HG02938 (cell line): ENCODE measurements around the gene PRRX1.

Source experiments
- ATAC-seq: cut with Tn5 transposase; IDR thresholded peaks from one replicate; pipeline ENCODE4 v1.9.1; 2021; ENCODE audit warnings: mild to moderate bottlenecking, moderate library complexity; ENCODE audit not compliant: unreplicated experiment

PRRX1 gene

DNA sequence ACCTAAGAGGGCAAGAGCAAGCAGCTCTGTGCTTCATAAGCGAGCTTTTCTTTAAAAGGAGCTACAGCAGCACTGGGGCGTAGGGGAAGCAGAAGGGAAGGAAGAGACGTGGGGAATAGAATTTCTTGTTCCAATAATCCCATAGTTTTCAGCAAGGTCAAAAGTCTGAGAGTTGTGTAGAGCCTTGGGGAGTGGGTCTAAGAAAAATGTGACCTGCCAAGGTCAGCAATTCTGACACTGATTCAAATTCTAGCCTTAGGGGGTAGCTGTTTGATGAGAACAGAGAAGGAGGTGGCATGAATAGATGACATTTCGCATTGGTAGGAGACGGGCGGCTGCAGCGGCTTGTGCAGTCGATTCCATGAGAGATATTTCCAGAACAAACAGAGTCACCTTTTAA lies 22.4 kb downstream of the PRRX1 start:
- ATAC-seq = no peak

DNA sequence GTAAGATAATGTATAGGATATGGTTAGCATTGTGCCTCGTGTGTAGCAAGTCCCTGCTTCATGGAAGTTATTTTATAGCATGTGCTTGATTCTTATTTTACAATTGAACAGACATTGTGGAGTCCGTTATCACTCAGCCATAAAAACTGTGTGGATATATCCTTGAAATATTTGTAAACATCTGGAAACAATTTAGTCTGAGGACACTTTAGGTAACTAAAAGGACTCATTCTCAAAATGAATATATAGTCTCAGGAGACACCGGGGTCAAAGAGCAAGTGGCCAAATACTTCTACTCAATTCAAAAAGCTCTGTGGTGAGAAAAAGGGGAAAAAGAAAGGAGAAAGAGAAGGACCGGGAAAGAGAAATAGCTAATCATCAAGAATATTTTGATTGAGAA lies 23.7 kb downstream of the PRRX1 start:
- ATAC-seq = no peak

DNA sequence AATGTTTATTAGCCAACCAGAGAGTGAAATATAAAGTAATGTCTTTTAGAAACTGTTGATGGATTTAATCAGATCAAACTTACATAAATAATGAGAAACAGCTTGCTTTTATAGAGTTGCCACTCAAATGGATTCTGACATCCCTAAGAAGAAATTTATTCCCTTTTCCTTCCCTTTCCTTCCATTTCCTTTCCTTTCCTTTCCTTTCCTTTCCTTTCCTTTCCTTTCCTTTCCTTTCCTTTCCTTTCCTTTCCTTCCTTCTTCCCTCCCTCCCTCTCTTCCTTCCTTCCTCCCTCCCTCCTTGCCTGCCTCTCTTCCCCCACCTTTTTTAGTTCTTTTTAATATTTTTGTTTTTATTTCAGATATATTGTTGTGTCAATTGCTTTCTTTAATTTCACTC lies 27.3 kb downstream of the PRRX1 start:
- no peak for ATAC-seq

DNA sequence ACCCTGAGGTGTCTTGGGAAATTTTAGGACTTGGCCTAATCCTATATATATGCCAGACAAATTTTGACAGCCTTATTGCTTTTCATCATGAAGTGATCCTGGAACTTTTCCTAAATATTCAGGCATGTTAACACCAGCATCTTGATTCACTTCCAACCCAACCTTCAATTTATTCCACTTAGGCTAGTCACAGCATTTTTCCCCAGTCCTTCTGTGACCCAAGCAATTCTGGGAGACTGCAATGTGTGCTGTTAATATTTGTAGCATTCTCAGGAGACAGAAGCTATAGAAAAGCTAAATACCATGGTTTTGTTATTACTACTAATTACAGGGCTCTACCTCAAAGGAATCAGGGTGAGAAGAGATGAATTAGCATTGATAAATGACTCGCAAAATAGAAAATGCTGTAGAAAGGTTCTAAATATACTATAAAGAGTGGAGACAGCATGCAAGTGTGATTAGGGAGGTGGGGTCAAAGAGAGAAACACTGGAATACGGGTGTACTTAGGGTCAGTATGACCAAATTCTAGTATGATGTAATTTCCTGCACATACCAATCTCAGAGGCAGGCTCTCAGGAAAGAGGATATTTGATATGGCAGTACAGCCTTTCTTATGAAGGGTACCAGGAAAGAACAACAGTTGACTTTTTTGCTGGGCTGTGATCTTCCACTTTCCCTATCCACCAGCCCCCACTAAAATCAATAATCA lies 29.1 kb downstream of the PRRX1 start:
- ATAC-seq = no peak

DNA sequence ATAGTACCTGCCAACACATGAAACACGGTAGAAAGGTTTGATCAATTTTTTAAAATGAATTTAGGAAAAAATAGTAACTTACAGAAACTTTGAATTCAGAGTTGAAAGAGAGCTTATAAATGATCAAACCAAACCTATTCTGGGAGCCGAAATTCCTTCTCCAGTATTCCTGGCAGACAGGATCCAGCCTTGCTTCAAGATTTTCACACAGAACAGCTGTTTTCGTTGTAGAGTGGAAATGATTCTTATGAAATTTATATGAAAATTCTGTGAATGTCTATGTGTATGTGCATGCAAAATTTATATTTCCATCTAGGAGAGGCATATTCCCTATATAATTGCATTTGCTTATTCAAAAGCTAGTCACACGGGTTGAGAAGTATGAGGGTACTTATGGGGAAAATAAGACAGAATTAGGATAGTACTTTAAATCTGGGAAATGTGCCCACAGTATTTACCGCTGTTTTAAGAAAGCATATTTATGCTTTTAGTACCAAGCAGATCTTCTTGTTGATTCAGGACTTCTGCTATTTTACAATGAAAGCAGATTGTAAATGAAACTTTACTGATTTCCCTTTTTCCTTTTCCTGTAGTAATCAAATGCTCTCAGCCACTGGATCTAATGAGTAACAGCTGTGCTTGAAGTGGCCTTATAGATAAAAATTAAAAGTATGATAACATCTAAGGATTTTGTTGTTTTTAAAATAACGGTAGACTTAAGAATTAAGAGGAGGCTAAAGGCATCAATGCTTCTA lies 30.4 kb downstream of the PRRX1 start:
- ATAC-seq = no peak

DNA sequence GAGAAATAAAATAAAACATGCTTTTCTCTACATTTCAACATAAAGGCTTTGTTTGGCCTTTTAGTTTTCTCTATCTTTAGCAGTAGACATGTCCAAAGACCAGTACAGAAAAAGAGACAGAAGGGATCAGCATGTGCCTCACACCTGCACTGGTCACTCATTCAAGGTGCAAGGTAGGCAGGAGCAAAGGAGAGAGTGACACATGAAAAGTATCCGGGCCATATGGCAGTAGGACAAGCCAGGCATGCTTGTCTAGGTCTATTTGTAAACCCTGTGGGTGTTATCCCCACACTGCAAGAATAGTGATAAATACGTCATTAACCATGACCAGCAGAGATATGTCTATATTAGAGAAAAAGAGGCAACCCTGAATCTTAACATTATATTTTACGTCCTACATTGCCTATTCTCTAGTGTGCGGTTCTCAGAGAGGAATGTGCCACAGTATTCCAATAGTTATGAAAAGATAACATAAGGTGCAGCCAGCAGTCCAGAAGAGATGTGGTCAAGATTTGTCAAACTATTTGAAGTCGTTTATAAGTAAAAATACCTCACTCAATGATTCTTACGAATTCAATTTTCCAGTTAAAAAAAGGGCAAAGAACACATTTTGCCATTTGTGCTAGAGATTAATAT lies 32.1 kb downstream of the PRRX1 start:
- no peak for ATAC-seq

DNA sequence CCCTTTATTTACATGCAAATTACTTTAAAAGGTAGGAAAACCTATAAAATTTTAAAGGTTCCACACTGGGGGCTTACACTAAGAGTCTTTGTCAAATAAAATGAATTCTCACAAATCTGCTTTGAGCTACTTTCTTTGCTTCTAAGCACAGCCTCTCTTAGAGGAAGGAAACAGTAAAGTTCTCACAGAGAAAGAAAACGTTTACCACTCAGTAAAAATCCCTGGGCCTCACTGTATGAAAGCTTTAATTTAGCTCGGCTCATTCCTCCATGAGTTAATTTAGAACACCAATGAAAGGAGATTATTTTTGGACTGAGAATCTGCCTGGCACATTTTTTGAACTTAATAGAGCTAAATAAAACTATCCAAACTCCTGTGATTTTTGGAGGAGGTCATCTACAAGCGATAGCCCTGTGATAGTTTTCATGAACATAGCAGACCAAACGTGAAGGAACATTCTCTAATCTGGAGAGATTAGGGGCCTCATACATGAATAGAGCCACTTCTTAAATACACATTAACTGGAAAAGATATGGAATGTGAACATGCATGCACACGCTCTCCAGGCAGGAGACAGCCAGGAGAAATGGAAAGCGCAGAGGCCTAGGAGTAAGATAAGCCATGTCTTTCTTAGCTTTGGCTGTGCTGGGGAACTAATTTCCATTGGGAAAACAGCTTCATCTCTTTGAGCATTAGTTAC lies 32.8 kb downstream of the PRRX1 start:
- no peak for ATAC-seq

DNA sequence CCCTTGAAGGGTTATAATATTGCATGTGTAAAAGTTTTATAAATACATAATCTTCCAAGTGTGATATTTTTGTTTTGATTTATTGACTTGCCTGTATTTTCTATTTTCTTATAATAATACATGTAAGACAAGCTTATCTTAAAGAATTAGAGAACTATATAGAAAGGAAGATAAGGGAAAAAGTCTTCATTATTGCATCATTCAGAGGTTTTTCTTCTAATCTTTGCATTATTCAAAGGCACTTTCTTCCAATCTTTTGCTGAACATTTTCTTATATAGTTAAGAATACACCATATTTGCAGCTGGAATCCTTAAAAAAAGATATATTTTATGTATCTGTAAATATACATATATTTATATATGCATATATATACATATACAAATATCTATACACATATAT lies 33.4 kb downstream of the PRRX1 start:
- ATAC-seq = no peak

DNA sequence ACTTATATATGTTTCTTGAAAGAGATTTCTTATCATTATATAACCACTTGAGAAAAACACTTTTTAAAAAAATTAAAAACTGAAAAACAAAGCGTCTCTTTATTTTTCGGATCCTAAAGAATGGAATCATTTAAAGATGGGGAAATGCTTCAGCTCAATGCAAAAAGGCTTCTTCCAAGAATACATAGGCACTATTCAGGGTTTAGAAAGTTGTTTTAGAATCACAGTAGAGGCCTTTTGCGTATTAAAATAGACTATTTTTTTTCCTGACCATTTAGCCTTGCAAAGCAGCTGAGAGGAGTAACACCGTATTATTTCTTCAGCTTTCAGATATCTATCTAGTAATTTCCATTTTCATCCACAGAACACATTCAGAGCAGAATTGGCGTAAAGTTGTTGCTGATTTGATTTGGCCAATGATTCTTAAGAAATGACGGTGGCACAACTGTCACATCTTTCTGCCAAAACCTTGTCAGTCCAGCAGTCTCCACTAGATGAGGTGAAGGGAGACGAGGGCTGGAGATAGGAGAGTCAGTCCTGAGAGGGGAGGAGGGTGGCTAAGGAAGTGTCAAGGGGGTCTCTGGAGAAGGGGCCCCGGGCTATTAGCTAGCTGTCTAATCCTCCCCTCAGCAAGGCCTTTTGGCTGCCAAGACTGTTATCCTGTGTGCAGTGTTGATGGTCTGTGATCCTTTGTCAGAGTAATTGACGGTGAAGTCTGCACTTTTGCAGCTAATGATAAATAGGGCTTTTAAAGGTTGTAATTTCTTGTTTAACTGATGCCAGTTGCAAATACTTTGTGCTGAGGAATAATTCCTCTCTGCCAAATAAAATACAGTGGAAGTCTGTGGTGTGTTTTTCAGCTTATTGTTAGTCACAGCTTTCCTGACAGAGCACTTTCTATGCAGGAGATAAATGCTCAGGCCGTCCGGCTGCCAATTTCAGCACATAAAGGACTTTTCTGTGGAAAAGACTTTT lies 34.7 kb downstream of the PRRX1 start:
- no peak for ATAC-seq

DNA sequence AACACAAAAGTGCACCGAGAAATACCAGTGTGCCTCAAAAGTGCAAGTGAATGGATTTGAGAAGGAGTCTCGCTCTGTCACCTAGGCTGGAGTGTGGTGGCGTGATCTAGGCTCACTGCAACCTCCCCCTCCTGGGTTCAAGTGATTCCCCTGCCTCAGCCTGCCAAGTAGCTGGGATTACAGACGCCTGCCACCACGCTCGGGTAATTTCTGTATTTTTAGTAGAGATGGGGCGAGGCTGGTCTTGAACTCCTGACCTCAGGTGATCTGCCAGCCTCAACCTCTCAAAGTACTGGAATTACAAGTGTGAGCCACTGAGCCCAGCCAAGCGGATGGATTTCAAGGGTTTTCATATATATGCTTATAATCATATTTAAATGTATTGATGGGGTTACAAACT lies 35.8 kb downstream of the PRRX1 start:
- ATAC-seq = no peak

DNA sequence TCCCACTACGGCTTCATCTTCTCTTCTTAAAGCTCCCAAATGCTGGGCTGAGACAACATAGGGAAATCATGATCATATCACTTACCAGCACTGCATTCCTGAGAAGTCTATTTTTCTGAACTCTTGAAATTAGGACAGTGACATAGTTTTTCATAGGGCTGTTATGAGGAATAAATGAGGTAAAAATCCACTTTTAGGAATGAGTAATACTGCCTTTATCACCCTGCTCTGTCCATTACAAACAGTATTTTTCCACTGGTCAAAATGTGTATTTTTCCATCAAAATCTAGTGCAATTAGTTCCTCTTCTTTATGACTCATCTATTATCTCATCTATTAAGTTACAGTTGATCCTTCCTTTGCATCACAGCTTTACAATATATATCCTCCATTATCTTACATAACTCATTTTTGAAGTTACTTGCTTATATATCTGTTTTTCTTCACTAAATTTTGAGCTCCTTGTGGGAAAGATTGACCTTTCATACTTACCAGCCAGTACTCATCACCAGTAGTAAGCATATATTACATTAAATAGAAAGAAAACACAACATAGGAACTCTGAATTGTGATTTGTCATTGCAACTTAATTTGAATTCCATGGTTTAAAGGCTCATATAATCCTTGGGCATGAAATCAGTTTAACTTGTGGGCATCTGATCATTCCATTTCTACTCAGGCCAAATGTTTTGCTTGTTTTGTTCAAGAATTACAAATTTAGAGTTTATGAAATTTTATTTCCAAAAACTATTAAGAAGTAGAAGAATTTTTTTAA lies 37.1 kb downstream of the PRRX1 start:
- ATAC-seq = no peak

DNA sequence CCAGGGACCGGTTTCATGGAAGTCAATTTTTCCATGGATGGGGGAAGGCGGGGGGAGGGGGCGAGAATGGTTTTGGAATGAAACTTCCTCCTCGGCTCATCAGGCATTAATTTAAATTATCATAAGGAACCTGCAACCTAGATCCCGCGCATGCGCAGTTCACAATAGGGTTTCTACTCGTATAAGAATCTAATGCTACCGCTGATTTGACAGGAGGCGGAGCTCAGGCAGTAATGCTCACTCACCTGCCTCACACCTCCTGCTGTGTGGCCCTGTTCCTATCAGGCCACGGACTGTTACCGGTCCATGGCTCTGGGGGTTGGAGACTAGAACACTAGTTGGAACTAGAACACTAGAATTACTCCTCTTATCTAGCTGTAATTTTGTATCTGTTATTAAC lies 38.0 kb downstream of the PRRX1 start:
- no peak for ATAC-seq

DNA sequence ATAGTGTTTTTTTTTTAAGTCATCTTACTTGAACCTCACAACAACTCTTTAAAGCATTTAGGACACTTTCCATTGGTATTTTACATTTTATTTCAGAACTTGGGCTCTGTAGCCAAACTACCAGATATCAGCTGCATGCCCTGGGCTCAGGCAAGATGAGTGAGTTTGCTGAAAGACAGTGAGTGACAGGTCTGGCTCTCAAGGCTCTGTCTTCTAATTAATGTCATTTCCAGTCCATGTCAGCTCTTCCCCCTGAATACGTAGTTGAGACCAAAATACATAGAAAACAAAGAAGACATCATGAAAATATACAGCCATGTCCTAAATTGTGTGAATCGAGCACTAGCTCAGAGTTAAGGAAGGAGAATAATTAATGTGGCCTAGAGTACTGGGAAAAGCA lies 39.7 kb downstream of the PRRX1 start:
- no peak for ATAC-seq

DNA sequence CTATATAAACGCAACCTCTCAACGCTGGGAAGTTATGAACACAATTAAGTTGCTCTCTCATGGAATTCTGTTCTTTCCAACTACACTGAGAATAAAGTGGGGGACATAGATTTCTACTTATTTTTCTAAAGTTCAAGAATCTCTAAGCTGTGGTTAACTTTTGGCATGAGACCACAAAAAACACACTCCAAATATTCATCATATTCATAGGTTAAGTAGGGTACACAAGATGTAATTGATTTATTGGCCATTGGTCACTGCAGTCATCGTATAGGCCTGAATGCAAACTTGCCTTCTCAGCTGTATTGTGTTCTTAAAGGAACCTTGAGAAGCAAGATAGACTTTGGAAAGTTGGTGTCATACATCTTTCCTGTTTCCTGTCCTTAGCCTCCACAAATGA lies 40.3 kb downstream of the PRRX1 start:
- ATAC-seq = no peak

DNA sequence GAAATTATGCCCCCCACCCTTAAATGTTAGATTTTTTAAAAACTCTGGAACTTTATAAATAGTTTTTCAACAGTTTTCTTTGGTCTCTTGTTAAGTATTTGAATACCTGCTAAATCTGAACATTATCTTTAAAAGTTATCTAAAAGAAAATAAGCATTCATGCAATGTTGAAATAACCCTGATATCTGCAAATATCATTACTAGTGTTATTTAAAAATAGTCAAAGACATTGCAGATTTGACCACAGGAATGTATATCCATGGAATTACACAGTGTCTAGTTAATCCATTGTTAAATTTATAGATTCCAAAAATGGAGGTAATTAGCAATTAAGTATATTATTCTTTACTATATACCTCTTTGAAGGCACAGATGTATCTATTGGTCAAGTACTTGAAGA lies 42.0 kb downstream of the PRRX1 start:
- ATAC-seq = no peak

DNA sequence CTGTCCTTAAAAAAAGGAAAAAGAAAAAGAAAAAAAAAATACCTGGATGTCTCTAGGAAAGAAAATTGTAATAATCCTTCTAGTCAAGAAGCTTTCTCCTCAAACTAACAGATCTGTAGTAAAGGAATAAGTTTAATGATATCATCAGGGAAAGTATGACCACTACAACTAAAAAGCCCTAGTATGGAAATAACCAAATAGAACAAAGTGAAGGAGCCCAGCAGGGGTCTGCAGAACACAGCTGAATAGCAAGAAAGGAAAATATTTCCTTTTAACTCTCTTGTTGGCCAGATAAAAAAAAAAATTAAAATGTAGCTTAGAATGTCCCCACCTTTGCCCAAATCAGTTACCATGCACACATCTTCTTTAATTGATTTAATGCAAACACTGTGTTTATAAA lies 43.2 kb downstream of the PRRX1 start:
- no peak for ATAC-seq

DNA sequence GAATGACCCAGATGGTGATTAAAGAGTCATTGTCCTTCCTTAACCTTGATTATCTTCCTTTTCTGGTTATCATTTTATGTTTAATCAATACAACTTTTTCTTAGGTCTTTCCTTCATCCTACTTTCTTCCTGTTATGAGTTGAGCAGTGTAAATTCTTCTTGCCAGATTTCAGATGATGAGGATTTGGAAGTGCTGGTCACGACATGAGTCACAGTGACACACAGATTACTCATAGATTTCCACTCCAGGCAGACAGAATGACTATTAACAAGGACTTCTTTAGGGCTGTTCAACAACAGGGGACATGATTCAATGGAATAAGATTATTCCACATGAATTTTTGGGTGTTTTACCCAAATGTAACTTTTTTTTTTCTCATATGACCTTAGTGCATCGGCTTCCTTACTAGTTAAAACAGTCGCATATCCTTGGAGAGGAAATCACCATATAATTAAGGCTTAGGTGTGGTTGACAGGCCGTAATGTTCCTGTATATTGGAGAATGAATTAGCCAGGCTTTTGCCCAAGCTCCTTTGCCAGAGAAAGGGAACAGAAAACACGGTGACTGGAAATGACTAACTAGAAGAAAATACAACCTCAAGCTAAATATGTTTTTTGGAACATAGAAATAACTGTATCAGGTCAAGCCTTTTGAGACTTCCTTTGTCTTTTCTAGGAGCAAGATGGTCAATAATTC lies 44.2 kb downstream of the PRRX1 start:
- no peak for ATAC-seq

DNA sequence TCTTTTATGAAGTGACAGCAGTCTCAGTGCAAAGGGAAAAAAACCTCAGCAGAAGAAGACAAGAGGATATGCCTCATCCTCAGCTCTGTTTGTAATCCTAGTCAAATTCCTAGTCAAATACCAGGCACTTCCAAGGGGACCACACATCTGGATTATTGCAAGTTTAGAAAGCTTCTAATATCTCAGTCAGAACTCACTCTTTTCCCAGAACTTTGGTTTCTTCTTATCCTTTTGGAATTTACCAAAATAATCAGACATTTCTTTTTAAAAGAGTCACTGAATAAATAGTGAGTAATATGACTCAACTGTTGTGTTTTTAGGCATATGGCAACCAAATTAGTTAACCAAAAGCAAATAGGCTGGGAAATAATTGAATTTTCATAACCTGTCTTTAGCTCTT lies 47.8 kb downstream of the PRRX1 start:
- no peak for ATAC-seq

DNA sequence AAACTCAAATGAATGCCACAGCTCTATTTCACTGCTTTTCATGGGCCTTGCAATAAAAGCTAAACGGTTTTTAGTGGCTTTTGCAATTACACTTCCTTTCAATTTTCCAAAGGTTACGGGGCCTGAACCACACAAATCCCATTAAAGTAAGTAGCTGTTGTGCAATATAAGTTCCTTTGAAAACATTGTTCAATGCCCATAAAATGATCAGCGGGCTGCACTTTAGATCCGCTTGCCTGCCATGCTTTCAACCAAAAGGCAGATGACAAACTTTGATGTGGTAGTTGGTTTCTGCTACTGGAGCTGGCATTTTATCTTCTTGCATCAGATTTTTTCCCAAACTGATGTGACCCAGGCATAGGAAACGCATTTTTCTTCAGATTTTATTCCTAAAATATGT lies 50.2 kb downstream of the PRRX1 start:
- no peak for ATAC-seq
